HepG2 (cell line): ENCODE results near the gene TMEM135.

Source experiments
- ARNT ChIP-seq: fragments of 450-650 bp; IDR thresholded peaks from 2 replicates; pipeline ENCODE4 v1.6.1; 2017
- CTCF ChIP-seq: sonication (generic); formaldehyde crosslinking; IDR thresholded peaks from 2 replicates; pipeline ENCODE4 v1.5.0; 2020; ENCODE audit warnings: mild to moderate bottlenecking, missing genetic modification reagents, moderate library complexity
- KDM2A ChIP-seq: sonication (generic); formaldehyde crosslinking; IDR thresholded peaks from 2 replicates; pipeline ENCODE4 v1.4.0; 2020; ENCODE audit warnings: low read depth, missing genetic modification reagents, borderline replicate concordance
- POLR2A ChIP-seq, 2 experiments: IDR thresholded peaks; 2 replicates each; pipeline ENCODE4 v1.6.1; 2011; ENCODE audit warnings: low read depth in 2 of 2, low read length in 2 of 2, mild to moderate bottlenecking in 1 of 2, moderate library complexity in 1 of 2; ENCODE audit not compliant: insufficient read depth in 1 of 2
- SAFB2 ChIP-seq: sonication (generic); formaldehyde crosslinking; IDR thresholded peaks from 2 replicates; pipeline ENCODE4 v1.5.1; 2020; ENCODE audit warnings: missing genetic modification reagents, low read depth, mild to moderate bottlenecking, borderline replicate concordance
- SIN3A ChIP-seq: IDR thresholded peaks from 2 replicates; pipeline ENCODE4 v1.6.1; 2011; ENCODE audit warnings: low read depth, mild to moderate bottlenecking, control low read depth, low read length, borderline replicate concordance
- SRF ChIP-seq: IDR thresholded peaks from 2 replicates; pipeline ENCODE4 v1.6.1; 2011; ENCODE audit warnings: mild to moderate bottlenecking, low read depth, low read length, moderate library complexity
- ZBTB3 ChIP-seq: sonication (generic); formaldehyde crosslinking; IDR thresholded peaks from 2 replicates; pipeline ENCODE4 v1.4.0; 2020; ENCODE audit warnings: low read depth, mild to moderate bottlenecking, moderate library complexity, missing genetic modification reagents, borderline replicate concordance
- ZBTB4 ChIP-seq: sonication (generic); formaldehyde crosslinking; IDR thresholded peaks from 2 replicates; pipeline ENCODE4 v1.4.0; 2020; ENCODE audit warnings: missing genetic modification reagents, mild to moderate bottlenecking, borderline replicate concordance

- TF ChIP-seq SIN3A (no peak), POLR2A (IDR thresholded peaks at IDR 0.05; ENCODE audit: insufficient read depth in 1 of 2, low read depth in 2 of 2, low read length in 2 of 2) (no peak), ZBTB4 (CRISPR knock-in tag) (no peak), KDM2A (no peak), SAFB2 (CRISPR knock-in tag) (no peak), ARNT (no peak), CTCF (CRISPR knock-in tag) (no peak), SRF (no peak), ZBTB3 (no peak)
These were observed 25.6 kb upstream of the TMEM135 start for GRCh38 chr11:87012089-87012488.
